ENCODE results near the gene FAM13A.
A peak's percentile ranks its signal among the peaks of the same experiment; 100 is the strongest.
"Not testable (repeated sequence)": the region's sequence is repeated elsewhere in the genome, so short reads cannot be mapped to it uniquely, and the experiment has no call there.

Gene FAM13A

DNA sequence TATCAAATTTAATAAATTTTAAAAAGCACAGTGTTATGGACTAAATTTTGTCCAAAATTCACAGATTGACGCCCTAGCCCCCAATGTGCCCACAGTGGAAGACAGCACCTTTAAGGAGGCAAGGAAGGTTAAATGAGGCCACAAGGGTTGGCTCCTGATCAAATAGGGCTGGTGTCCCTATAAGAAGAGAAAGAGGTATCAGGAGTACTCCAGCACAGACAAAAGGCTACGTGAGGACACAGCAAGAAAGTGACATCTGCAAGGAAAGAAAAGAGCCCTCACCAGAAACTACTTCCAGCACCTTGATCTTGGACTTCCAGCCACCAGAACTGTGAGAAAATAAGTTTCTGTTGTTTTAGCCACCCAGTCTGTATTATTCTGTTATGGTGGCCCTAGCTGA, 48.8 kb downstream of the FAM13A start:
- no peak for TF ChIP-seq ZFX (IDR thresholded peaks at IDR 0.05; ENCODE audit: borderline replicate concordance)
- no peak overlapping the region for H3K27ac ChIP-seq

DNA sequence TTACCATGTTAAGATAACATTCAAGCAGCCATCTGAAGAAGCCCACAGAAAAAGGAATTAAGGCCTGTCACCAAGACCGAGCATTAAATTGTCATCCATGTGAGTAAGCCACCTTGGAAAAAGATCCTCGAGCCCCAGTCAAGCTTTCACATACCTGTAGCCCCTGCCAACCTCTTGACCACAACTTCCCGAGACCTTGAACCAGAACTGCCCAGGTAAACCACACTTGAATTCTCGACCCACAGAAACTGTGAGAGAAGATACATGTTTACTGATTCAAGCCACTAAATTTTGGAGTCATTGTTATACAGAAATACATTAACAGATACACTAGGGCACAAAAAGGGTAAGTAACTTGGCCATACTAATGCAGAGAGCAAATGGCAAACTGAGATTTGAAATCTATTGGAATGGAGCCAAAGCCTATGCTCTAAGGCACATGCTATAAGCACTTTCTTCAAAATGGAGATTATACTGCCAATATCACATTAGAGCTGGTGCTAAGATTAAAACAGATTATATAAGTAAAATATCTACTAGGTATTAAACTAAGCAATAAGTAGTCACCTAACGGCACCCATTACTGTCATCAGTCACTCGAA, 49.5 kb downstream of the FAM13A start:
- TF ChIP-seq, protein P1, sequence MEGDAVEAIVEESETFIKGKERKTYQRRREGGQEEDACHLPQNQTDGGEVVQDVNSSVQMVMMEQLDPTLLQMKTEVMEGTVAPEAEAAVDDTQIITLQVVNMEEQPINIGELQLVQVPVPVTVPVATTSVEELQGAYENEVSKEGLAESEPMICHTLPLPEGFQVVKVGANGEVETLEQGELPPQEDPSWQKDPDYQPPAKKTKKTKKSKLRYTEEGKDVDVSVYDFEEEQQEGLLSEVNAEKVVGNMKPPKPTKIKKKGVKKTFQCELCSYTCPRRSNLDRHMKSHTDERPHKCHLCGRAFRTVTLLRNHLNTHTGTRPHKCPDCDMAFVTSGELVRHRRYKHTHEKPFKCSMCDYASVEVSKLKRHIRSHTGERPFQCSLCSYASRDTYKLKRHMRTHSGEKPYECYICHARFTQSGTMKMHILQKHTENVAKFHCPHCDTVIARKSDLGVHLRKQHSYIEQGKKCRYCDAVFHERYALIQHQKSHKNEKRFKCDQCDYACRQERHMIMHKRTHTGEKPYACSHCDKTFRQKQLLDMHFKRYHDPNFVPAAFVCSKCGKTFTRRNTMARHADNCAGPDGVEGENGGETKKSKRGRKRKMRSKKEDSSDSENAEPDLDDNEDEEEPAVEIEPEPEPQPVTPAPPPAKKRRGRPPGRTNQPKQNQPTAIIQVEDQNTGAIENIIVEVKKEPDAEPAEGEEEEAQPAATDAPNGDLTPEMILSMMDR (IDR thresholded peaks at IDR 0.05), result no peak
- no peak for TF ChIP-seq ZFX (IDR thresholded peaks at IDR 0.05; ENCODE audit: borderline replicate concordance)
- H3K27ac ChIP-seq, result no peak overlapping the region

DNA sequence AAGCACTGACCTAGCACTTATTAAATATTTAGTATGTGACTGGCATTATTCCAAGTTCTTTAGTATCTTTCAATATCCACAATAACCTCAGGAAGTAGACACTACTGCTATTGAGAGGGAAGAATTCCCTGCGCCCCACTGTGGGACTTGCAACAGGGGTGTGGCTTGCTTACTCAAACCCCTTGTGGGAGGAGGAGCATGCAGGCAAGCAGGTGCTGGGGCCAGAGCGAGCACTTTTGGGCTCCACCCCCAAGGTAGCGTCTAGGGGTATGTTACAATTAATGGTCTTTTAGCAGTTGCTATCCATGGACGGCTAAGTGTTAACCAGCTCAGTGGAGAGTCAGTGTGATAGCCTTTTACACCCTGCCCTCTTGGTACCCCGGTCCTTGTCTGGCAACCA, 50.7 kb downstream of the FAM13A start:
- TF ChIP-seq, protein P1 (IDR thresholded peaks at IDR 0.05), result no peak
- TF ChIP-seq ZFX (IDR thresholded peaks at IDR 0.05; ENCODE audit: borderline replicate concordance), result no peak

DNA sequence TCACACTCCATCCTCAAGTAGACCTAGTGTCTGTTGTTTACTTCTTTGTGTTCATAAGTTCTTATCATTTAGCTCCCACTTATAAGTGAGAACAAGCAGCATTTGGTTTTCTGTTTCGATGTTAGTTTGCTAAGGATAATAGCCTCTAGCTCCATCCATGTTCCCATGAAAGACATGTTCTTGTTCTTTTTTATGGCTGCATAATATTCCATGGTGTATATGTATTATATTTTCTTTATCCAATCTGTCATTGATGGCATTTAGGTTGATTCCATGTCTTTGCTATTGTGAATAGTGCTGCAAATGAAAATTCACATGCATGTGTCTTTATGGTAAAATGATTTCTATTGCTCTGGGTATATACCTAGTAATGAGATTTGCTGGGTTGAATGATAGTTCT, 51.9 kb downstream of the FAM13A start:
- H3K27ac ChIP-seq, result not testable (repeated sequence)

More for the DNA sequence above, 50.7 kb downstream of the FAM13A start:
- H3K27ac ChIP-seq, result no peak overlapping the region

DNA sequence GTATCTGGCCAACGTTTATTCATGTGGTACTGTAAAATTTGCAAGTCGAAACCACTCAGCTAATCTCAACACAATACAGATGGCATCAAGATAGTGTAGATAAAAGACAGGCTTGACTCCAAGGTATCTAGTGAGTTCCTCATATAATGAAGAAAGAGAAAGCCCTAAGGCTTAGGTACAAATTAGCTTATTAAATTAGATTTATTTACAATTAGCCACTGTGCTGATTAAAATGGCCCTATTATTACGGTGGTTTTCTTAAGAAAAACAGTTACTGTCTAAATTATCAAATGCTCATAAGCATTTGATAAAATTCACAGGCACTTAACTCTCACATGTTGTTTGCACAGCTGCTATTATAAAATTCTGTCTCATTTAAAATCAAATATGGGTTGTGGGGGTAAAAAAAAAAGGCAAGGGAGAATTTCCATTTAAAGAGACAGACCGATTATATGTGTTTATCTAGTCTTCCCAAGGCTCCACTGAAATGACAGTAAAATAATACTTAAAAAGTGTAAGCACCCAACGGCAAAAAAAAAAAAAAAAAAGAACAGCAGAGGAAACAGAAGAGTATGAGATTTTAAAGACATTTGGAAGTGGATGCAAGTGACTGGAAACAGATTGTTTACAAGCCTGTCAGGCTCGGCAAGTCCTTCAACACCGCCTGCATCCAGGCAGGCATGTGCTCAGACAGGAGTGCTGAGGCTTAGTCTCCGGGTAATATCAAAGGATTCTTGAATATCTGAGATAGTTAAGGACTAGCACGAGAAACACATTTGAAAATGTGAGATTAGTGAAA, 55.1 kb downstream of the FAM13A start:
- 0 out of 2 replicates have a peak overlapping the region, but pooled peaks have one; percentile 0 for H3K27ac ChIP-seq
- TF ChIP-seq ZFX (IDR thresholded peaks at IDR 0.05; ENCODE audit: borderline replicate concordance), result no peak
- TF ChIP-seq, protein P1 (IDR thresholded peaks at IDR 0.05), result no peak

DNA sequence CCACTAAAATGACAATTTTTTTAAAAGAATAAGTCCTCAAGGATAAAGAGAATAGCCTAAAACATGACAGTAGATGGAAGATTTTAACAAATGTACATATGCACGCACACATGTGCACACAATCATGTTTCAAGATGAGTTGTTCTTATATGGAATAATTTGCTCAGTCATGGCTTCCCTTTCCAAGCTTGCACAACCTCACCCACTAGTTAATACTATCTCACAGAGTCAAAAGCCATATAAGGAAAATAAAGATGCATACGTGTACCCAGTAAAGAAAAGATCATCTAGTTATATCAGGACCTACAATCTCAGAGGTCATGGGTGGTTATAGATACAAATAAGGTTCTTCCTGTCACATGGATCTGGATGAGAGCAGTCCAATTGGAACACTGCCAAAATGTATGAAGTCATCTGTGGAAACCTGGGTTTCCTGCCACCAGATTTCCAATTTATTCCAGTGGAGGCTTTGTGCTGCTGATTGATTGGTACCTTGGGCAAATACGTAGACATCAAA, 56.1 kb downstream of the FAM13A start:
- TF ChIP-seq, protein P1 (IDR thresholded peaks at IDR 0.05), result no peak
- no peak for TF ChIP-seq ZFX (IDR thresholded peaks at IDR 0.05; ENCODE audit: borderline replicate concordance)
- H3K27ac ChIP-seq, result peak overlapping the region; percentile 0; the same call in 1 of the 2 replicates

DNA sequence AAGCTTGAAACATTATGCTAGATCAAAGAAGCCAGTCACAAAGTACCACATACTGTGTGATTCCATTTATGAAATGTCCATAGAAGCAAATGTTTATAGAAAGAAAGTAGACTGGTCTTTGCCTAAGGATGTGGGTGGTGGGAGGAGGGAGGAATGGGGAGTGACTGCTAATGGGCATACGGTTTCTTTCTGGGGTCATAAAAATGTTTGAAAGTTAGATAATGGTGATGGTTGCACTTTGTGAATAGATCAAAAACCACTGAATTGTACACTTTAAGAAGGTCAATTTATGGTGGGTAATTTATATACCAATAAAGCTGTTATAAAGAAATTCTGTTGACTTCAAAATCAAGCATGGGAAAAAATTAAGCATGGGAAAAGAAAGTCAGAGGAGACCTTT, 56.6 kb downstream of the FAM13A start:
- H3K27ac ChIP-seq, result 0 out of 2 replicates have a peak overlapping the region, but pooled peaks have one; percentile 0
- TF ChIP-seq ZFX (IDR thresholded peaks at IDR 0.05; ENCODE audit: borderline replicate concordance), result no peak
- TF ChIP-seq, protein P1 (IDR thresholded peaks at IDR 0.05), result no peak

DNA sequence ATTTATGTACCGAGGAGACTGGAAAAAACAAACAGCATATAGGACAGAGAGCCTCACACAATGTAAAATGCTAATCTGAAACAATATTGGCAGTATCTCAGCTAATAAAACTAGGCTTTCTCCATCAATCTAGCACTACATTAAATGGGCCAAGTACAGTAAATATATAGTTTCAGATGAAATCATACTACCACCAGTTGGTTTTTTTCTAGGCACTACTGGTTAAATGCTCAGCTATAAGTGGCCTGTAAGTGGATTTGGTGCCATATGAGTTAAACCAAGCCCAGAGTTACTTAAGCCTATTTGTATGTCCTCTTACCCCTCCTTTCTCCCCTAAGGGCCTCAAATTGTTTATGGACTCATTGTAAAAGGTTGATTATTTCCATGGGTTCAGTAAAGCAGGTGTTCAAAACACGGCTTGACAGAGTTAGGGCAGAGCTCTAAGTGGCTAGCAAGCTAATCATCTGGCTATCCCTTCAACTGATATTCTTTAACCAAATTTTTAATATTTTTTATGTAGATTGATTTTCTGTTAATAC, 57.5 kb downstream of the FAM13A start:
- H3K27ac ChIP-seq, result no peak overlapping the region
- no peak for TF ChIP-seq ZFX (IDR thresholded peaks at IDR 0.05; ENCODE audit: borderline replicate concordance)
- TF ChIP-seq, protein P1 (IDR thresholded peaks at IDR 0.05), result no peak
